Bronchial epithelial cell (primary cell): ENCODE results near the gene NUP160. TPM values are rescaled to one million over a fixed set of nuclear protein-coding genes. Genes with fewer than 3 reads are reported as not detected.
"Not testable (repeated sequence)": the region's sequence is repeated elsewhere in the genome, so short reads cannot be mapped to it uniquely, and the experiment has no call there.

ENCODE experiments used
- DNase-seq: peaks from one replicate; pipeline ENCODE4 v3.0.0-alpha.2; 2010; ENCODE audit warnings: low read depth
- FAIRE-seq: peaks from 2 replicates; lab custom pipeline; 2011; peaks lifted over from hg19 to GRCh38; lab: Jason Lieb, UNC
- H3K27me3 ChIP-seq: 2 replicates; pipeline ENCODE4 v1.5.1; 2011; ENCODE audit warnings: low read length; ENCODE audit not compliant: control insufficient read depth, insufficient read depth
- H3K36me3 ChIP-seq: 2 replicates; pipeline ENCODE4 v1.5.1; 2011; ENCODE audit warnings: low read length; ENCODE audit not compliant: control insufficient read depth, insufficient read depth
- H3K4me3 ChIP-seq: 2 replicates; pipeline ENCODE4 v1.5.1; 2011; ENCODE audit warnings: mild to moderate bottlenecking, low read depth, low read length, control low read depth
- CTCF ChIP-seq: IDR thresholded peaks from 2 replicates; pipeline ENCODE4 v1.5.1; 2011; ENCODE audit warnings: mild to moderate bottlenecking, moderate library complexity, low read length, control low read depth, inconsistent platforms; ENCODE audit not compliant: insufficient read depth, severe bottlenecking
- total RNA-seq: library from RNA; depleted of rRNA; stranded (reverse); fragments of >200 nt; gene quantifications from 2 replicates; pipeline ENCODE4 v1.2.1, GENCODE V29; 2014

The NUP160 gene
- total RNA-seq, 1 donor from 2014 or later = 28.4 TPM

- no peak for TF ChIP-seq CTCF
- H3K4me3 ChIP-seq = no peak overlapping the region
- no peaks in the 10 kb centered on the region for H3K27me3 ChIP-seq
- FAIRE-seq = no peak
- no peak for DNase-seq
- H3K36me3 ChIP-seq = peaks cover 7% of the 10 kb centered on the region
These were observed 1.2 kb downstream of the NUP160 start for GRCh38 chr11:47846998-47847397.

- Histone ChIP-seq H3K4me3 (no peak overlapping the region), H3K36me3 (peaks cover 18% of the 10 kb centered on the region), H3K27me3 (no peaks in the 10 kb centered on the region)
- TF ChIP-seq CTCF = no peak
- no peak for DNase-seq
- no peak for FAIRE-seq
These were observed 4.6 kb downstream of the NUP160 start for GRCh38 chr11:47843361-47844055.

- Histone ChIP-seq H3K36me3 (peaks cover 21% of the 10 kb centered on the region), H3K27me3 (no peaks in the 10 kb centered on the region), H3K4me3 (no peak overlapping the region)
- FAIRE-seq (no peak), DNase-seq (no peak)
- TF ChIP-seq CTCF = no peak
These were observed 5.4 kb downstream of the NUP160 start for GRCh38 chr11:47842749-47843148.

- TF ChIP-seq CTCF = no peak
- DNase-seq (no peak), FAIRE-seq (no peak)
- Histone ChIP-seq H3K27me3 (no peaks in the 10 kb centered on the region), H3K36me3 (peaks cover 26% of the 10 kb centered on the region), H3K4me3 (no peak overlapping the region)
These were observed 10.2 kb downstream of the NUP160 start for GRCh38 chr11:47837929-47838328.

- FAIRE-seq = no peak
- no peak for DNase-seq
- H3K36me3 ChIP-seq = peaks cover 23% of the 10 kb centered on the region
These were observed 10.9 kb downstream of the NUP160 start for GRCh38 chr11:47837292-47837691.

GRCh38 chr11:47830013-47830412 is 18.1 kb downstream of the NUP160 start:
- DNase-seq, H3K4me3 ChIP-seq, FAIRE-seq, H3K27me3 ChIP-seq, H3K36me3 ChIP-seq: not testable (repeated sequence)

More at GRCh38 chr11:47837292-47837691, 10.9 kb downstream of the NUP160 start:
- no peak for TF ChIP-seq CTCF
- no peak overlapping the region for H3K4me3 ChIP-seq
- no peaks in the 10 kb centered on the region for H3K27me3 ChIP-seq
